ENCODE results near the gene DUSP3. TPM values are rescaled to one million over a fixed set of nuclear protein-coding genes. Genes with fewer than 3 reads are reported as not detected.

Gene DUSP3
- total and polyA plus RNA-seq, 11 donors = 208 to 363 (median 267) TPM

DNA sequence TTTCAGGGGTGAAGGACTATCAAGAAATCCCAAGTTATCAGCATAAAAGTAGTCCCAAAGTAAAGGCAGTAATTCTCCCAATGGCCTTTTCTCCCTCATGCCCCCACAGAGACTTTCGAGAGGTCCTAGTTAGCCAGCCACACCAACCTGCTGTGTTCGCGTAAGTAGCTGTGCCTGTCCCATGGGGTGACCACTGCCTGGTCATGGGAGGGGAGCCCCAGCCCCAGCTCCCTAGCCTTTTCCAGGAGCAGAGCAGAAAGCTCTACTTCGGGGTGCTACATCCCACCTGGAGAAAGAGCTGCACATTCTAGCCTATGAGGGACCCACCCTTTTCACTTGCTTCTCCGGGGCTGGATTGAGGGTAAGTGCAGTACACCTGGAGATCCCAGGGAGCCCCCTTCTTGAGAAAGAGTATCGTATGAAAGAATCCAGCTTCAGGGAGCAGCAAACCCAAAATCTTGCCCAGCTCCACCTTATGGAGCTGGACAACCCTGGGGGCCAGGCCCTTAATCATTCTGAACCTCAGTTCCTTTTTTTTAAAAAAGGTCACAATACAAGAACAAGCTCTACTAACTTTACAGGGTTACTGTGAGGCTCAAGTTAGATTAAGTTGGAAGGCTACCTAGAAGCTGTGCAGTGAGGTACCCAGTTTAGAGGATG, 11.6 kb downstream of the DUSP3 start:
- TF ChIP-seq POLR2A (IDR thresholded peaks at IDR 0.05) = no peak
- TF ChIP-seq, protein P1, sequence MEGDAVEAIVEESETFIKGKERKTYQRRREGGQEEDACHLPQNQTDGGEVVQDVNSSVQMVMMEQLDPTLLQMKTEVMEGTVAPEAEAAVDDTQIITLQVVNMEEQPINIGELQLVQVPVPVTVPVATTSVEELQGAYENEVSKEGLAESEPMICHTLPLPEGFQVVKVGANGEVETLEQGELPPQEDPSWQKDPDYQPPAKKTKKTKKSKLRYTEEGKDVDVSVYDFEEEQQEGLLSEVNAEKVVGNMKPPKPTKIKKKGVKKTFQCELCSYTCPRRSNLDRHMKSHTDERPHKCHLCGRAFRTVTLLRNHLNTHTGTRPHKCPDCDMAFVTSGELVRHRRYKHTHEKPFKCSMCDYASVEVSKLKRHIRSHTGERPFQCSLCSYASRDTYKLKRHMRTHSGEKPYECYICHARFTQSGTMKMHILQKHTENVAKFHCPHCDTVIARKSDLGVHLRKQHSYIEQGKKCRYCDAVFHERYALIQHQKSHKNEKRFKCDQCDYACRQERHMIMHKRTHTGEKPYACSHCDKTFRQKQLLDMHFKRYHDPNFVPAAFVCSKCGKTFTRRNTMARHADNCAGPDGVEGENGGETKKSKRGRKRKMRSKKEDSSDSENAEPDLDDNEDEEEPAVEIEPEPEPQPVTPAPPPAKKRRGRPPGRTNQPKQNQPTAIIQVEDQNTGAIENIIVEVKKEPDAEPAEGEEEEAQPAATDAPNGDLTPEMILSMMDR (IDR thresholded peaks at IDR 0.05) = no peak
- H3K4me3 ChIP-seq = no peak overlapping the region
- H3K27me3 ChIP-seq = no peaks in the 10 kb centered on the region
- H3K36me3 ChIP-seq = peaks cover 0 to 71% (median 59%) of the 10 kb centered on the region in 9 donors
- peak overlapping the region in 3 of 12 donors; percentile 39 to 81 (median 66) for H3K27ac ChIP-seq
- WGBS, 4 donors = 76 to 89% (median 82%) methylated on average over 6 of the region's 6 CpGs
- peaks cover 0 to 71% (median 26%) of the 10 kb centered on the region in 12 donors for H3K4me1 ChIP-seq
- no peaks in the 10 kb centered on the region for H3K9me3 ChIP-seq
- DNase-seq = no peak
- intact Hi-C loops (cut with DNase I) = loop anchor here in 2 of 10 donors (10.0 kb wide), 1 partner anchor 192 kb away; no protein-coding TSS in a partner anchor
- no peak for ATAC-seq

DNA sequence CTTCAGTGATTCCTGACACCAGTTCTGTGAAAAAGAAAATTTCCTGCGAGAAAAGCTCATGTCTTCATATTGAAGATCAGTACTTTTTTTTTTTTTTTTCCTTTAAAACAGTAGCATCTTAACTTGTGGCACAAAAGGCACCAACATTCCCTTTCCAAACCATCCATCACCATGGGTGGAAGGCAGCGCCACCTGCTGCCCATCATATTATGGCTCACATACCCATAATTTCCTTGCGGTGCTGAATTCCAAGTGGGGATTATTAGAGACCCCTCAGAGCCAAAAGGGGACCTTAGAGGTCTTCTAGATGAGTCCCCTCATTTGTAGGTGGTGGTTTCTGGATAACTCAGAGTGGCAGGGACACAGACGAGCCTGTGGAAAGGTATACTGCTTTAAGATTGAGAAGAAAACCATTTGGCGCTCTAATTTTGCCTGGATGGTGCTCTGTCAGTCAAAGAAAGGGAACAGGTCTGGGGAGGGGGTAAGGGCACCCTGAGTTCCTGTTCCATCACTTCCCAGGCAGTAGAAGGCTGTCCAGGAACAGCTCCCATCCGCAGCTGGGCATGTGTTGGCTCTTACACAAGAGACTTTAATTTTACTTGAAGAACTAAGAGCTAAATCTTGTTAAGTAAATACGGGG, 12.2 kb downstream of the DUSP3 start:
- ATAC-seq (no peak), DNase-seq (peak in 3 of 5 donors; percentile 55 to 66 (median 56))
- intact Hi-C loops (cut with DNase I) = loop anchor here in 2 of 10 donors (10.0 kb wide), 1 partner anchor 192 kb away; no protein-coding TSS in a partner anchor
- Histone ChIP-seq H3K9me3 (no peaks in the 10 kb centered on the region), H3K36me3 (peaks cover 0 to 64% (median 52%) of the 10 kb centered on the region in 9 donors), H3K27ac (peak overlapping the region in 2 of 12 donors; percentile 66 to 81), H3K4me3 (no peak overlapping the region), H3K27me3 (no peaks in the 10 kb centered on the region), H3K4me1 (peaks cover 0 to 65% (median 25%) of the 10 kb centered on the region in 12 donors)
- whole genome bisulfite sequencing, 4 donors = 57 to 67% (median 62%) methylated on average over 7 of the region's 7 CpGs
- TF ChIP-seq, protein P1 (IDR thresholded peaks at IDR 0.05) = peak; percentile 60 to 90 (median 78)
- TF ChIP-seq POLR2A (IDR thresholded peaks at IDR 0.05) = no peak

DNA sequence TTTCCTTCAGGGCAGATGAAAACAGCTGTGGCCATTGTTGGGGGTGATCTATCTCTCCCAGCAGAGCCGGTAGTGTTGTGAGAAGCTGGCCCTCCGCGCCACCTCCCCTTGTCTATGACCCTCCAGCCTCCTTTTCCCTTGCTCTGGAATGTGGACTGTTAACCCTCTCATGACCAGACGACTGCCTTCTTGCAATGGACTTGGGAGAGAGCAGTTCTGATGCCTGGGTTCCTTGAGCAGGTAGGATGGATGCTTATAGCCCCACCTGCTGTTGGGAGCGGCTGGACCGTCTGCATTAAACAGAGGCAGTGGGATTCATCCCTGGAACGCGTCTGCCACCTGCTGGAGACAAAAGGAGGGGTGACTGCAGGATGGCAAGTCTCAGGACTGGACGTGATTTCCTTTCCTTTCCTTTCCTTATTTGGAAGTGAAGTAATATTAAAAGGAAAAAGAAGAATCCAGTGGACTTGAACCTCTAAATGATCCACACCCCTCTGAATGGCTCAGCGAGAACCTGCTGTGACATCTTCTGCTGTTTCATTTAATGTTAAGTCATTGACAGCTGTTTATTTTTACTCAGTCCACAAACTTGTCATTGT, 18.4 kb downstream of the DUSP3 start:
- intact Hi-C loops (cut with DNase I) = loop anchor here in 9 of 10 donors (1.0 to 10.0 kb wide), 4 partner anchors 66 to 186 kb away; no protein-coding TSS in a partner anchor
- Histone ChIP-seq H3K4me1 (peaks cover 0 to 22% (median 4%) of the 10 kb centered on the region in 12 donors), H3K36me3 (peaks cover 0 to 8% (median 2%) of the 10 kb centered on the region in 9 donors), H3K27ac (no peak overlapping the region), H3K27me3 (peaks cover 0 to 31% (median 10%) of the 10 kb centered on the region in 9 donors), H3K4me3 (no peak overlapping the region), H3K9me3 (no peaks in the 10 kb centered on the region)
- ATAC-seq (peak; percentile 67 to 92 (median 84)), DNase-seq (peak; percentile 91 to 95 (median 92))
- TF ChIP-seq POLR2A (IDR thresholded peaks at IDR 0.05) = no peak
- TF ChIP-seq, protein P1 (IDR thresholded peaks at IDR 0.05) = peak; percentile 94 to 100 (median 99)
- WGBS, 4 donors = 2 to 6% (median 5%) methylated on average over 10 of the region's 10 CpGs

All from heart left ventricle (tissue), 16 donors.